GM18505 (cell line): ENCODE results near the gene REEP1.
"Not testable (repeated sequence)": the region's sequence is repeated elsewhere in the genome, so short reads cannot be mapped to it uniquely, and the experiment has no call there.

ENCODE experiments used
- ATAC-seq: cut with Tn5 transposase; IDR thresholded peaks from one replicate; pipeline ENCODE4 v1.9.1; 2021; ENCODE audit not compliant: unreplicated experiment
- POLR2A ChIP-seq: IDR thresholded peaks from 4 replicates; pipeline ENCODE4 v1.6.1; 2011; ENCODE audit warnings: borderline replicate concordance; ENCODE audit not compliant: insufficient read depth, insufficient read length; ENCODE audit errors: extremely low read depth

Gene REEP1

DNA sequence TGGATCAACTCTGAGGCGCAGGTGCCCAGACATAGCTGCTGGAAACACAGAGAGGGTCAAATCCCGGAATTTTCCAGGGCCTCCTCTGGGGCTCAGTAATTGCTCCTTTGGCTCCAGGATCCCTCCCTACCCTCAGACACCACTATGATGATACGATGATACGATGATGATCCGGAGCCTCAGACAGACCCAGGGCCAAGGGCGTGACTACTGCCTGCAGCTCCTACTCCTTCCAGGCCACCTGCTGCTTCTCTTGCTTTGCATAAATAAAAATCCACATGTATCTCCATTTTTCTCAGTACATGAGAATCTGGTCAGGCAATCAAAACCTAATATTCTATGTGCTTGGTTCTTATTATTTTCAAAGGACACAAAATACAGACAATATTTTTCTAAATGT, 104.5 kb downstream of the REEP1 start:
- TF ChIP-seq POLR2A, result no peak
- no peak for ATAC-seq

GRCh38 chr2:86232373-86232784, 105.0 kb downstream of the REEP1 start:
- no peak for ATAC-seq
- no peak for TF ChIP-seq POLR2A

DNA sequence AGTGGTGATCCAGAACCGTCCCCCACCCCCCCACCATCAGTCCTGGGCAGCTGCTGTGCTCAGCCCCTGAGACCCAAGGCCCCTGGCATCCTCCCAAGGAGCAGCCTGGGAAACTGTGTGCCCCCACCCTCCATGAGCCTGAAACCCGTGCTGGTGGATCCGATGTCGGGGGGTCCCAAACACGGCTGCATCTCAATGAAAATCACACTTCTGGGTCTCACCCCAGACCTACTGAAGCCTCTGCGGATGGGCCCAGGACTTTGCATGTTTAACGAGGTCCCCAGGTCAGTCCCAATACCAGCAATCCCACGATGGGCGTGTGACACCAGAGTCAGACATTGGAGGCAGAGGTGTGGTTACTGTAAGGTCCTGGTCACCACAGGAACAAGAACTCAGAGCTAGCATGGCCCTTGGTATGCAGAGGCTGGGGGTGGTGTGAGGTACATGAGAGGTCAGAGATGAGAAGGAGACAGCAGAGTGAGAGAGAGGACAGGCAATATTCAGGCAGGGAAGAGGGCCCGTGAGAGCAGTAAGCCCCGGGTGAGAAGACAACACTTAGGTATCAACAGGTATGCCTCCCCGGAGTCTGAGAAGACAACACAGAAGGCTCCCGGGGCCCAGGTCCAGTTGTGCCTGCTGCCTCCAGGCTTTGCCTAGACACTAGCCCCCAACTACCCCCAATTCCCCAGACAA, 105.6 kb downstream of the REEP1 start:
- ATAC-seq, result no peak
- TF ChIP-seq POLR2A, result no peak

- TF ChIP-seq POLR2A, result no peak
- no peak for ATAC-seq
Observed at GRCh38 chr2:86230961-86231360, 106.5 kb downstream of the REEP1 start.

DNA sequence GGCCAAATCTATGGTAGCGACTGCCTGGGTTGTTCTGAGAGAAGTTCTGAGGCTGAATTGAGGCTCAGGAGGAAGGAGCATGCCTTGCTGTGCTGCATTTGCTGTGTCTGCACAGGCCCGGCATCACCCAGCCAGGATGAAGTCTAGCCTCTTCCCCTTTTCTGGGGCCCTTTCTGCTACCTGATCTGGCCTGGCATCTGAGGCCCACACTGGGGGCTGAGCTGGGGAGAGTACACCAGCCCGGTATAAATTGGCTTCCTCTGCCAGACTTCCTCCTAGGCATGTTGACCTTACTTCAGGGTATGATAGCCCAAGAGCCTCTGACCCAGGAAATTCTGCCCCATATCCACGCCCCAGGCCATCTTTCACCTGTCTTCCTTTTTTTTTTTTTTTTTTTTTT, 108.2 kb downstream of the REEP1 start:
- ATAC-seq, result no peak
- no peak for TF ChIP-seq POLR2A

GRCh38 chr2:86228574-86228973, 108.9 kb downstream of the REEP1 start:
- not testable (repeated sequence) for ATAC-seq

DNA sequence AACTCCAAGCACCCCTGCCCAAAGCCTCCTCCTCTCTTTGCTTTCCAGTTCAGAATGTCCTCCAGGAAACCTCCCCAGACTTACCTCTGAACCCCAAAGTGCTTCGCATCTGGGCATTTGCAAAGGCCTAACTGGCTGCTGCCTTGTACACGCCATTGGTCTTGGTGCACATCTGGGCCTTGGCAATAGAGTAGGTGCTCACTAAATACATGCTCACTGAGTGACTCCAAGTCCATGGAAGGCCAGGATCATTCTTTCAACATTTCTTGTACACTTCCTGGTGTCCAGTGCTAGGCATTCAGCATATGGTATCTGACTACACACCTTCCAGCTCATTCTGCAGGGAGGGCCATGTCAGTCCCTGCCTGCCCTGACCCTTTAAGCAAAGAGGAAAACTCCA, 109.7 kb downstream of the REEP1 start:
- TF ChIP-seq POLR2A, result no peak
- ATAC-seq, result no peak

GRCh38 chr2:86226636-86227520, 110.5 kb downstream of the REEP1 start:
- ATAC-seq, result no peak
- no peak for TF ChIP-seq POLR2A

DNA sequence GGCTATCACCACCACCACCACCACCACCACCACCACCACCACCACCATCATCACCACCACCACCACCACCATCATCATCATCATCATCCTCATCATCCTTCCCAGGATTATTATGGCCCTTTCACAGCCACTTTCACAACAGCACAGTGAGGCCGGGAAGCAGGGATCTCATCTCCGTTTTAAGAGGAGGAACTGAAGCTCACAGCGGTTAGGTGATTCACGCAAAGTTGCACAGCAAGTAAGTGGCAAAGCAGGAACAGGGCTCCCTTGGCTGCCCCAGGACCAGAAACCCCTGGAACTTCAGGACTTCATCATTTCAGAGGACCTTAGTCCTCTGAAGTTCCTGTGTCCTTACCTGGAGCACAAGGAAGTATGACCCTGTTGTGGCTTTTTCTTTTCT, 111.4 kb downstream of the REEP1 start:
- no peak for TF ChIP-seq POLR2A
- ATAC-seq, result no peak

DNA sequence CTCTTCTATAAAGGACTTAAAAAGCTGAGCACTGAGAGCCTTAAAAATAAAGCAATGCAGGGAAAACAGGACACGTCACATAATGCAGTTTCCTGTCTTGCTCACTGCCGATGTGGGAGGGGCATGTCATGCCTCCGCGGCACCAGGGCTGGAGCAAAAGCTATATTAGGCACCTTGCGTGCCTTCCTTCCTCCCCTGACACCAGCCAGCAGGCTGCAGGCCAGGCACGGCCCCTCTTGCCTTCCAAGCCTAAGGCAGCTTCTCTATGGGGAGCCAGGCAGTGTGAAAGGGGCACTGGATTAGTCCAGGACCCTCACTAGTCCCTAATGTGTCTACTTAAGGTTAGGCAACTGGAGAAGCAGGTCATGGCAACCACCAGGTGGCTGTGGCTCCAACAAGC, 111.8 kb downstream of the REEP1 start:
- peak; percentile 57 for TF ChIP-seq POLR2A
- no peak for ATAC-seq

DNA sequence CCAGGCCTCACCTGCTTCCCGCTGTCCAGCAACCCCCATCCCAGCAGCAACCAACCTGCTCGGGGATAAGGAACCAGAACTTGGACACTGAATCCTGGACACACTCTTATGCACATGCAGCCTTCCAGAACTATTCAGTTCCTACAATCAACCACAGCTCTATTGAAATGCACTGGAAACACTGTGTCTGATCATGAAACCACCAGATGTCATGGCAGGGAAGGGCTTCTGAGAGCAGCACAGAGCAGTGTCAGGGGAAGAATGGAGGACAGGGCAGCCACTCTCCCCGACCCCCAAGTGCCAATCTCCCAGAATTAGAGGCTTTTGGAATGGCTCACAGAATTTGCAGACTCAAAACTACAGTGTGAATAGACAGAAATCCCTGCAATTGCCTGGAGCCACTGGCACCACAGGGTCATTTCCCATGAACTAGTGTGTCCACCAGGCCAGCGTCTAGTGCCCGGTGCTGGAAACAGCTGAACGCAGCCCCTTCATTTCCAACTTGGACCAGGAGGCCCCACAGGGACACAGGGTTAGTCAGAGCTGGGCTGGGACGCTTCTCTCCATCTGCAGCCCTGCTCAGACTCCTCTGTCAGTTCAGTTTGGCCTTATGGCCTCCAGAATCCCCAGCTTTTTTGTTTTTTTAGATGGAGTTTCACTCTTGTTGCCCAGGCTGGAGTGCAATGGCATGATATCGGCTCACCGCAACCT, 112.6 kb downstream of the REEP1 start:
- no peak for ATAC-seq

DNA sequence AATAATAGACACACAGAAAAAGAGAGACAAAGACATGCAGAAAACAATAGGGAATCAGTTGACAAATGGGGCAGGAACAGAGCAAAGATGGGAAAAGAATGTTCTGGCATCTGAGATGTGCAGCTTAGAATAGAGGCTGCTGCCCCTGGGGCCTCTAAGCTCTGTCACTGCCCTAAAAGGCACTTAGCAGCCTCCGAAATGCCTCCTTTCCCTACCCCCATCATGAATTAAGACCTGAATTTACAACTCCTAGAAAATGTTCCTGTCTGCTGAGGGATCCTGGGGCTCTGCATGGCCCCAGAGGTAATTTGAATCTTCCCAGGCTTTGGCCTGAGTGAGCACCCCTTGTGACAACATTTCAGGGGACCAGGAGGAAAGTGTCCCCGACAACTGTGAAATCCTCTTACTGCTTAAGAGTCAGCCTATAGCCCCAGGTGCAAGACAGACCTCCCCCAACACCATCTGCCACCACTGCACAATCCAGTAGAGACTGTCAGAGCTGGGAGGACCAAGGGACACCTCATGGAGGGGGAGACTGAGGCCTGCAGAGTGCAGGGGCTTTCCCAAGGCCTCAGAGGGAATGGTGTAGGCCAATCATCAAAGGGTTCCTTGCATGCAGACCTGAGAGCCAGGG, 113.4 kb downstream of the REEP1 start:
- ATAC-seq, result no peak
- TF ChIP-seq POLR2A, result no peak

More for the DNA sequence above, 112.6 kb downstream of the REEP1 start:
- no peak for TF ChIP-seq POLR2A
